ACC112 (cell line): Measurements from ENCODE around the gene MDP1.

Source experiments
- H2AFZ ChIP-seq: fragments of 200-600 bp; sonication (generic); one replicate; pipeline ENCODE4 v1.6.0; 2017; ENCODE audit warnings: antibody characterized with exemption, low read length; ENCODE audit not compliant: unreplicated experiment
- H3K27ac ChIP-seq: fragments of 200-600 bp; sonication (generic); 2 replicates; pipeline ENCODE4 v1.5.1; 2014; ENCODE audit warnings: low read depth, mild to moderate bottlenecking, antibody characterized with exemption, low read length, moderate library complexity
- H3K27me3 ChIP-seq: fragments of 200-600 bp; sonication (generic); 2 replicates; pipeline ENCODE4 v1.6.1; 2014; ENCODE audit warnings: mild to moderate bottlenecking, antibody characterized with exemption, low read length, moderate library complexity, mixed read lengths; ENCODE audit not compliant: insufficient read depth
- H3K36me3 ChIP-seq: fragments of 200-600 bp; sonication (generic); 2 replicates; pipeline ENCODE4 v1.6.1; 2016; ENCODE audit warnings: mild to moderate bottlenecking, antibody characterized with exemption, low read length, moderate library complexity, mixed read lengths; ENCODE audit not compliant: insufficient read depth
- H3K4me1 ChIP-seq: fragments of 200-600 bp; sonication (generic); one replicate; pipeline ENCODE4 v1.6.1; 2016; ENCODE audit warnings: low read length, mixed read lengths; ENCODE audit not compliant: insufficient read depth, unreplicated experiment, control insufficient read depth
- H3K4me3 ChIP-seq: fragments of 200-600 bp; sonication (generic); 2 replicates; pipeline ENCODE4 v1.5.1; 2014; ENCODE audit warnings: mild to moderate bottlenecking, low read depth, low read length
- H3K79me2 ChIP-seq: fragments of 200-600 bp; sonication (generic); one replicate; pipeline ENCODE4 v1.6.0; 2016; ENCODE audit warnings: low read length; ENCODE audit not compliant: control insufficient read depth, unreplicated experiment, insufficient read depth

Gene MDP1

DNA sequence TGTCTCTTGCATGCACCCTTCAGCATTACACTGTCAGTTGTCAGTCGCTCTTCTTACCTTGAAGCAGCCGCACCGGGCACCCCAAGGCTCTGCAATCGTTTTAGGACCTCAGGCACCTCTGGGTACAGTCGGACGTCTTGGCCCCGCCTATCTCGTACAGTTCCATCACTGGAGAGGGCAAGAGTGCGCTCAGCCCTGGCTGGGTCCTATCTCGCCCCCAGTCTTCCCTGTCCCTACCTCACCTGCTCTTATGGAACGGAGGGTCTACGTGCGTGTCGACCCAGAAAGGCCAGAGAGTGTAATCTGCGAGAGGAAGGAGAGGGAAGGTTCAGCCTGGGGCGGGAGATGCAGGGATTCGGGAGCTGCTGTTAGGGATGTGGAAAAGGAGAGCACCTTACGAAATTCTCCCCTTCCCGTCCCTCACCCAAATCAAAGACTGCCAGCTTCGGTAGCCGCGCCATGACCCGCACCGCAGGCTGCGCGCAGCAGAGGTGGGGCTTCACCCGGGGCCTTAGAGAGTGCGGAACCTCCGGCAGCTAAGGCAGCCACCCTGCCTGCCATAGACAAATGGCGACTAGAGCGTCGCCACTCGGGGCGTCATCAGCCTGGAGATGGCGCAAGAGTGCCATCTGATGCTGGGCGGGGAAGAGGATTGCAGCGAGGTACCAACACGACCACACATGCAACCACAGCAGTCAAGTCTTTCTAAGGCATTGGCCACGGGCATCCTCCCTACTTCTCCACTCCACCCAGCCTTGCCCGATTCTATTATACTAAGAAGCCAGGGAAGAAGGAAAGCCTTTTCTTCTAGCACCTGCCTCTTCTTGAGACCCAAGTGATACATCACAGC lies at the start of gene MDP1:
Gene MDP1, minus strand, starts transcription at position 572 of the 850 bp plus-strand sequence. Its CDS starts 111 bp downstream, at position 461.
- Histone ChIP-seq H3K27ac (peak within 1 kb of the TSS; percentile 62), H2AFZ (peak within 1 kb of the TSS; percentile 93), H3K4me1 (peaks cover 10% of the 10 kb centered on the region), H3K4me3 (peak within 1 kb of the TSS; percentile 94), H3K79me2 (peaks cover 22% of the 10 kb centered on the region), H3K27me3 (no peaks in the 10 kb centered on the region), H3K36me3 (no peaks in the 10 kb centered on the region)

DNA sequence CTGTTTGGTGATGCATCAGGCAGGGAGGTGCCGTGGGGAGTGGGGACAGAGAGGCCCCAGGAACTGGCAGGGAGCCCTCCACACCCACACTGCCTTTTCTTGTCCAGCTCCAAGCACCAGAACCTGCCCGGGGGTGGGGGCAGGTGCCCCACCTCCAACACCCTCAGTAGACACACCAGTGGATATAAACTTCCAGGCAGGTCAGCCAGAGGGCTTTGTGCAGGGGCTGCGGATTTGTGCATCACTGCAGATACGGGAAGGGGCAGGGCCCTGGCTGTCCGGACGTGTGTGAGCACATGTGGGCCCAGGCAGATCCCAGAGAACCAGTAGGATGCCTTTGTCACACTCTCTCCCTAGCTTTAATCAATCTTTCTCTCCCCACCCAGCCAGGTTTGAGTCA lies 48.4 kb upstream of the MDP1 start:
- Histone ChIP-seq H3K36me3 (no peaks in the 10 kb centered on the region), H3K27ac (no peak overlapping the region)

DNA sequence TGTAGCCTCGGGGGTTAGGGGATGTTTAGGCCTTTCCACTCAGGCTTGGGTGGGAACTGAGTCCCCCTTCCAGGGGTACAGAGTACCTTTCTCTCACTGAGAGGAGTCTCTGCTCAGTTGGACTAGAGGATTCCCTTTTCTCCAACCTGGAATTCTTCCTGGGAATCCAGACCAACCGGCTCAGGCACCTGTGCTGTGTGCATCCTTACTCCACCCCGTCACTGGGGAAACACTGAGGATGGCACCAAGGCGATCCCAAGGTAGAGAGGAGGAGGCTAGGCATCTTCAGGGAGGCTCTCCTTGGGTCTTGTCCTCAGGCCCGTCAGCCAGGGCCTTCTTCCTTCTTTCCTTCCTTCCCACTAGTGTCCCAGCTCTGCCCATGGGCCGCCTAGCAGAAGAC lies 48.0 kb upstream of the MDP1 start:
- H3K36me3 ChIP-seq: no peaks in the 10 kb centered on the region
- H3K27ac ChIP-seq: no peak overlapping the region
- peaks cover 8% of the 10 kb centered on the region for H3K4me1 ChIP-seq

More for the DNA sequence above, 48.4 kb upstream of the MDP1 start:
- Histone ChIP-seq H3K4me1 (peaks cover 3% of the 10 kb centered on the region), H3K4me3 (no peak overlapping the region), H3K27me3 (no peaks in the 10 kb centered on the region), H2AFZ (no peak overlapping the region), H3K79me2 (no peaks in the 10 kb centered on the region)

DNA sequence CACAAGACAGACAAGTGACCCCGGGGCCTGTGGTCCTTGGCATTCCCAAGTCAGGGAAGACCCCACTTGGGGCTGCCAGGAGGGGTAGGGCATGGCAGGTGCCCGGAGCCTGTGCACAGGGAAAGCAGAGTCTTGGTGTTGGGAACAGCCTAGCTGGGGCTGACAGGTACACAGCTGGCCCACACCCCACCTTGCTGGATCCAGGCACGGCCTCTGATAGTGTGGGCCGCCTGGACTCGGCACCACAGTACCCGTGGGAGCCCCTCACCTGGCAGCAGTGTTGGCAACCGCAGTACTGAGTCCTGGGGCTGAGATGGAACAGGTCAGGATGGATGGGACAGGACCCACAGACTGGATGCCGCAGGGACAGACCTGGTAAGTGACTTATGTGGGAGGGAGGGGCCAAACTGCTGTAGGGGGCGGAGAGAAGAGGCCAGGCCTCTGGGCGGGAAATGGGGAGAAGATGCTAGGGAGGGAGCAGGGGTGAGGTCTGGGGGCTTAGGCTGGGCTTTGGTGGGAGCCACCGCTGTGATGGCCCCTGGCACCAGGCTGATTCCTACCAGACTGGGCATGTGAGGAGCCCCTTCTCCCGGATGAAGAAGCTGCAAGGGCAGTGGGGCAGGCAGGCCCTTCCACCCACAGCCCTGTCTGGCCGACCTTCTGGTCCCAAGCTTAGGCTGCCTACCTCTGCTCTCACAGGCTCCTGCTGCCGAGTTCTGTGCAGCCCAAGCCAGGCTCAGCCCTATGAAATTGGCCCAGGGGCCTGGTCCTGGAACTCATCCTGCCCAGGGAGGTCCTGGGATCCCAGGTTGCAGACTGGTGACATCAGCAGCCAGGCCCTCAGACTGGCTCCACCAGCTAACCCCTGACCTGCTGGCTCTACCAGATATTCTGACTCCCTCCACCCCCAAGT lies 47.2 kb upstream of the MDP1 start, which contains the start of gene TGM1:
Gene TGM1, minus strand, starts transcription at position 357 of the 913 bp plus-strand sequence. CDS start 825 bp downstream, outside the sequence.
- Histone ChIP-seq H3K27me3 (no peaks in the 10 kb centered on the region), H3K4me1 (peaks cover 8% of the 10 kb centered on the region), H3K4me3 (no peak within 1 kb of the TSS), H2AFZ (no peak within 1 kb of the TSS), H3K27ac (no peak within 1 kb of the TSS), H3K79me2 (no peaks in the 10 kb centered on the region), H3K36me3 (no peaks in the 10 kb centered on the region)

More for the DNA sequence above, 48.0 kb upstream of the MDP1 start:
- Histone ChIP-seq H3K4me3 (no peak overlapping the region), H3K27me3 (no peaks in the 10 kb centered on the region), H3K79me2 (no peaks in the 10 kb centered on the region), H2AFZ (no peak overlapping the region)

DNA sequence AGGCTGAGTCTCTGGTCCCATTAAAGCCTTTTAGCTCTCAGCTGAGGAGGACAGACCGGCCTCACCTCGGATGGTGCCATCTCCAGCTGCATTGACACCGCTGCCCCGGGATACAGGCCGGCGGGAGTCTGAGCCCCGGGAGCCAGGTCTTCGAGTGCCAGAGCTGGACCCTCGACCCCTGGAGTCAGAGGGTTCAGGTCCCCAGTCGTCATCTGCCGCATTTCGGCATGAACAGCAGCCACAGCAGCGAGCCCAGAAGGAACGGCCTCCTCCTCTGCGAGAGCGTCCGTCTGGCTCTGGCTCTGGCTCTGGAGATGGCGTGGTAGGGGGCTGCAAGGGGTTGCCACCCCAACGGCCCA lies 46.1 kb upstream of the MDP1 start:
- no peaks in the 10 kb centered on the region for H3K79me2 ChIP-seq
- H2AFZ ChIP-seq: no peak overlapping the region
- no peak overlapping the region for H3K27ac ChIP-seq
- no peaks in the 10 kb centered on the region for H3K36me3 ChIP-seq
- H3K4me3 ChIP-seq: no peak overlapping the region
- no peaks in the 10 kb centered on the region for H3K27me3 ChIP-seq
- peaks cover 8% of the 10 kb centered on the region for H3K4me1 ChIP-seq

DNA sequence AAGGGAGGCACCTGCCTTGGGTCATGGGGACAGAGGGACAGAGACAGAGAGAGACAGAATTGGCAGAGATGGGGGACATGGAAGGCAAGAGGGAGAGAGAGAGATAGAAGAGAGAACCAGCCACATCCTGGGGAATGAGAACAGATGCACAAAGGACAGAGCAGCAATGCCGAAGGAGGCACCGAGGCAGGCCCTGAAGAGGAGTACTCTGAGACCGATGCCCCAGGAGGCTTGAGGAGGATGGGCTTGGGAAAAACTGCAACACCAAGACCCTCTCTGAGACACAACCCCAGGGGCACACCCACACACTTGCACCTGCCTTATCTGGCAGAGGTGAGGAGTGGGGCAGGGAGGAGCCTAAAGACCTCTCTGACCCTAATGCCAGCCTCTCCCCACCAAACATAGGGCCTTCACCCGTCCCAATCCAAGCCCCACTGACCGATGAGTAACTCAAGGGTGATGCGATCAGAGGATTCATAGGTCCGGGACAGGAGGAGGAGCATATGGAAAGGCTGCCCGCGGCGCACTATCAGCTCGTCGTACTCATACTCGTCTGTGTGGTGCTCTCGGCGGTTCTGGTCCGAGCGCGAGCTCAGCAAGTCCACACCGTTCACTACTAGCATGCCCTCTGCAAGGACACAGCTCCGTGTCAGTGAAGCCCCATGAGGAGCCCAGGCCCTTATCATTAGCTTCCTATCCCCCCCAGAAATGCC lies 45.5 kb upstream of the MDP1 start:
- Histone ChIP-seq H2AFZ (no peak overlapping the region), H3K36me3 (no peaks in the 10 kb centered on the region), H3K79me2 (no peaks in the 10 kb centered on the region), H3K4me3 (no peak overlapping the region), H3K27me3 (no peaks in the 10 kb centered on the region), H3K27ac (no peak overlapping the region), H3K4me1 (peaks cover 8% of the 10 kb centered on the region)

DNA sequence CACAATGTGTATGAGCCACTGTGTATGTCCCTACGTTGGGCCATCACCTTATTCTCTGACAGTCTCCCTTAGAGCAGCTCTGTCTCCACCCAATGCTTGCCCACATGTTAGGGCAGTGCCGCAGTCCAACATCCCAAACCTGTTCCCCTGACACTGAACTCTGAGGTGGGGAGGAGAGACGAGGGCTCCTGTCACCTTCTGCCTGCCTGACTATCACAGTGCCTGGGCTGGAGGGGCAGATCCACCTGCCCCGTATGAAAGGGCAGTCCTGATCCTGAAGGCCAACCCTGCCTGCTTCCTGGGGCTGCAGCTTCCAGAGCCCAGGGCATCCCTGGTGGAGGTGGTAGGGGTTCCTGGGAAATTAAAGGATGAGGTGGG lies 44.9 kb upstream of the MDP1 start:
- no peaks in the 10 kb centered on the region for H3K79me2 ChIP-seq
- peaks cover 8% of the 10 kb centered on the region for H3K4me1 ChIP-seq
- no peak overlapping the region for H3K27ac ChIP-seq
- no peaks in the 10 kb centered on the region for H3K36me3 ChIP-seq
- H3K27me3 ChIP-seq: no peaks in the 10 kb centered on the region
- no peak overlapping the region for H3K4me3 ChIP-seq
- no peak overlapping the region for H2AFZ ChIP-seq

DNA sequence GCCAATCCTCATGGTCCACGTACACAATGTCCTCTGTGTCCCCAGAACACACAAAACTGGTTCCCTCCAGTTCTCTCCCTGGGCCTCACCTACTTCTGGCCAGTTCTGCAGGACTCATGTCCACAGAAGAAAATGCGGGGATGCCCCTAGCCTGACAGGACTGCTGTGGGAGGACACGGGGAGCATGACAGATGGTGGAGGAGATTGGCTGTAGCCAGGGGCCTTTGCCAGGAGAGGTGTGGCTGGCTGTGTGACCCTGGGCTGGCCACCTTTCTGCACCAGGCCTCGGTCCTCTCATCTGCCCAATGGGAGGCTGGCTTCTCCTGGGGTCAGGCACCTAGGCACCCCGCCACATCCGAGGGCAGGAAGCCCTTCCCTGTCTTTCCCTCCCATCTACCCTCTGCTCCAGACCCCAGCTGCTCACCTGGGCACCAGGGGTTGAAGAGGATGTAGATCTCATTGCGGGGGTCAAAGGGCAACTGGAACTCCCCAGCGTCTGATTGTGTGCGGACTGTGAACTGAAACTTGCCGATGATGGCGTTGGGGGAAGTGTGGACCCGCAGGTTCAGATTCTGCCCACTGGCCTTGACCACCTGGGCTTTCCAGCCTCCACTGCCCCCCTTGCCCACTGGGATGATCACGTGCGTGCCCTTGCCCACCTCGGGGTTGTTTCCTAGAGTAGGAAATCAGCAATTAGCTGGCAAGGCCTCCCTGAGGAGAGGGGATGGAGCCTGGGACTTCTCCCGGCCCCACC lies 44.3 kb upstream of the MDP1 start:
- H3K4me1 ChIP-seq: peaks cover 8% of the 10 kb centered on the region
- no peaks in the 10 kb centered on the region for H3K36me3 ChIP-seq
- H3K4me3 ChIP-seq: no peak overlapping the region
- no peaks in the 10 kb centered on the region for H3K79me2 ChIP-seq
- H3K27me3 ChIP-seq: no peaks in the 10 kb centered on the region
- H2AFZ ChIP-seq: no peak overlapping the region
- H3K27ac ChIP-seq: no peak overlapping the region

DNA sequence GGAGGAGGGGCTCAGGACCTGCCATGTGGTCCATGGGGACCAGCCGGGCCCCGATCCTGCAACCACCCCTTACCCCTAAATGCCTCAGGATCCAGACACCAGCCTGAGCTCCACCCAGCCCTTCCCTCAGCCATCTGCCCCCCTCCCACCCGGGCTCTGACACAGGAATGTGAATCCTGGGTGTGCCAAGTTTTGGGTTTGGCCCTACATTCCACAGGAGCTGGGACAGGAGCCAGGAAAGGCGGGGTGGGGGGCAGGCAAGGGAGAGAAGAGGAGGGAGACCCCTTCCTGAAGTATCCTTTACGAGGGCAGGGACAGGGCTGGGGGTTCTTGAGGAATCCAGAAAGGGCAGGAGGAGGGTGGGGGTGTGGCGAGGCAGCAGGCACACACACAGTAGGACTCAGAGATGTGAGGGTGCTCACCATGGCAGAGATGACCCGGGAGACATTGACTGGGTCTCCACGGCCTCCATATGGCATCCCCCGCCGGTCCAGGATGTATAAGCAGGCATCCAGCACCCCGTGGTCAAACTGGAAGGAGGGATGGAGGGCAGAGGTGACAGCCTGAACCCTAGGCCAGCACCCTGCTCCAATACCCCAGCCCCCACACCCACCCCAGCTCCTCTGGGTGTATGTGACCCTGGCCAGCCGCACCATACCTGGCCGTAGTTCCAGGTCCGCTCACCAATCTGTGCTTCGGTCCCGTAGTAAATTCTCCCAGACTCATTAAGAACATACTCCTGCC lies 43.6 kb upstream of the MDP1 start:
- peaks cover 8% of the 10 kb centered on the region for H3K4me1 ChIP-seq
- no peaks in the 10 kb centered on the region for H3K36me3 ChIP-seq
- no peak overlapping the region for H3K27ac ChIP-seq
- no peak overlapping the region for H3K4me3 ChIP-seq
- H3K79me2 ChIP-seq: no peaks in the 10 kb centered on the region
- no peaks in the 10 kb centered on the region for H3K27me3 ChIP-seq
- H2AFZ ChIP-seq: no peak overlapping the region
